Astrocyte of the cerebellum (primary cell): ENCODE data around the gene KLHL6.

Experiments
- DNase-seq: peaks from one replicate; pipeline ENCODE4 v3.0.0-alpha.2; 2011; ENCODE audit warnings: low read depth
- H3K4me3 ChIP-seq: 2 replicates; pipeline ENCODE4 v1.5.1; 2011; ENCODE audit warnings: mild to moderate bottlenecking, low read depth, low read length, moderate library complexity
- in situ Hi-C: cut with HindIII; loops from 2 replicates; pipeline ENCODE4 v1.10.0; 2017; ENCODE audit warnings: low sequenced_read_pairs
- TF ChIP-seq, protein P1 (sequence below): IDR thresholded peaks from 2 replicates; pipeline ENCODE4 v1.5.1; 2012; ENCODE audit warnings: low read length, low read depth, moderate library complexity, mild to moderate bottlenecking; ENCODE audit errors: missing control alignments

Gene KLHL6

DNA sequence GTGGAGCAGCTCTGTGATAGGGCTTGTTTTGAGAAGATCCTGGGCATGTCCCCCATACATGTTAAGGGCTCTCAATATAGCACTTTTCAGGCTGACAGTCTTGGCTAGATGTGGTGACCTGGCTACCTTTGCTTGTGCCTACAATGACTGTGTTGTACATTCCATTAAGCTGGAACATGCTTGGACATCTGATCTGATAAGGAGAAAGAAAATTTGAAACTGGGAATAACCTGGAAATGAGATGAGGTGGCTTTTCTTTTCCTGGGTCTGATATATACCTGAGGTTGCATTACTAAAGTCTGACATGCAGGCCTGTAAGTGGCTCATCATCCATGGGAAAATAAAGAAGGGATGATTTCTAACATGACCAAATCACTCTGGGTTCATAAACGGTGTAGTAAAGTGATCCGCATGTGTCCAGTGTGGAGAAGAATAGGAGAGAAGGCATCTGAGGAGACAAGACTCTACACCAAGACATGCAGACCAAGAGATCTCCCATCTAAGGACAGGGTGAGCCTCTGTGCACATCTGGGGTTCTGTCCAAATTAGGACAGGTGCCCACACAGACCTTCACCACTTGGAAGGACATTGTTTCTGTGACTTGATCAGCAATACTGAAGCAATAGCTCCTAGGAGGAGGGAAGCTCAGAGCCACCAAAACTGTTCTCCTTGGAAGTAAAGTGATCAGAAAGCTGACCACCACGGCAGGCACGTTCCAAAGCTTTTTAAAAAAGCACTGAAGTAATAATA lies 62.0 kb downstream of the KLHL6 start:
- DNase-seq, result no peak
- in situ Hi-C loops, result no loop called here
- H3K4me3 ChIP-seq, result no peak overlapping the region
- TF ChIP-seq, protein P1, sequence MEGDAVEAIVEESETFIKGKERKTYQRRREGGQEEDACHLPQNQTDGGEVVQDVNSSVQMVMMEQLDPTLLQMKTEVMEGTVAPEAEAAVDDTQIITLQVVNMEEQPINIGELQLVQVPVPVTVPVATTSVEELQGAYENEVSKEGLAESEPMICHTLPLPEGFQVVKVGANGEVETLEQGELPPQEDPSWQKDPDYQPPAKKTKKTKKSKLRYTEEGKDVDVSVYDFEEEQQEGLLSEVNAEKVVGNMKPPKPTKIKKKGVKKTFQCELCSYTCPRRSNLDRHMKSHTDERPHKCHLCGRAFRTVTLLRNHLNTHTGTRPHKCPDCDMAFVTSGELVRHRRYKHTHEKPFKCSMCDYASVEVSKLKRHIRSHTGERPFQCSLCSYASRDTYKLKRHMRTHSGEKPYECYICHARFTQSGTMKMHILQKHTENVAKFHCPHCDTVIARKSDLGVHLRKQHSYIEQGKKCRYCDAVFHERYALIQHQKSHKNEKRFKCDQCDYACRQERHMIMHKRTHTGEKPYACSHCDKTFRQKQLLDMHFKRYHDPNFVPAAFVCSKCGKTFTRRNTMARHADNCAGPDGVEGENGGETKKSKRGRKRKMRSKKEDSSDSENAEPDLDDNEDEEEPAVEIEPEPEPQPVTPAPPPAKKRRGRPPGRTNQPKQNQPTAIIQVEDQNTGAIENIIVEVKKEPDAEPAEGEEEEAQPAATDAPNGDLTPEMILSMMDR, result no peak

DNA sequence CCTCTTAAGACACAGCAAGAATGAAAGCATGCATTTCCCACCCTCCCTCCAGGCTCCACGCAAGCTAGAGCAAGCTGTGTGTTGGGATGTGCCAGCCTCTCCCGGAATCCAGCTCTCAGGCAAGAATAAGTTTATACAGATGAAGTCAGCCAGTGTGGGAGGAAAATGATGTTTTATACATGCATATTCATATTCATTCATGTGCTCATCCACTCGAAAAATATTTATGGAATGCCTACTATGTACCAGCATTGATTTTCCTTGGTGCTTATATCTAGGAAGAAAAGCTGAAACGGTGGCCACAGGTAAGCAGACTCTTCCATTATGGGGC lies 62.7 kb downstream of the KLHL6 start:
- in situ Hi-C loops, result no loop called here
- TF ChIP-seq, protein P1, result no peak
- no peak overlapping the region for H3K4me3 ChIP-seq
- no peak for DNase-seq

DNA sequence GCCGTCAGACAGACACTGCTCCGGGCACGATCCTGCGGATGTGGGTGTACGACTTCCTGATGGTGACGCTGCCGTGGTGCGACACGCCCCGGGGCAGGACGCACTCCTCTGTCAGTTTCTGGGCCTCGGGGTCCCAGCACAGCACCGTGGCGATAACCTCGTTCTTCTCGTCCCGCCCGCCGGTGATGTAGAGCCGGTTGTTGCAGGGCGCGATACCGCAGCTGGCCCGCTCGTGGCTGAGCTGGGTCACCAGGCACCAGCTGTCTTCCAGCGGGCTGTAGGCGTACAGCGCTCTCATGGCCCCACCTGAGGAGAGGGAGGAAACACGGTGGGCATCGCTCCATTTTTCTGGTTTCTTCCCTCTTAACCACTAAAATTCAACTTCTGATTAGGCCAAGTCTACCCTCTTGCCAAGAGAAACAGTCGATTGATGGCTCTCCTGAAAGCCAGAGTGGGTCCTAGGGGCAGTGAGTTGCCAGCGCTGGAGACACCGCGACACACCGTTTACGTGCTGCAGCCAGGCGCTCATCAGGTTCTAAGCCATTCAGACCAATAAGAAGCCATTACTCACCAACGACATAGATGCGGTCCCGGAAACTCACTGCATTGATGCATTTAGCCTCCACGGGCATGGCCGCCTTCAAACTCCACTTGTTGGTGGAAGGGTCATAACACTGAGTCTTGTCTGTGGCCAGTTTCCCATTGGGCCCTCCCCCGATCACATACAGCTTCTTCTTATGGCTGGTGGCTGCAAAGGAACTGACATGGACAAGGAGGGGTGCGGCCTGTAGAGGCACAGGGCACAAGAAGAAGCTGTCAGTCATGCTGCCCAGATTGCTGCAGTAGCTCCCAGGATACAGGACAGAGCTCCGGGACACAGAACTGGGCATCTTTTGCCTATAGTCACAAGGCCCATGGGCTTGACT lies 63.3 kb downstream of the KLHL6 start:
- no peak for DNase-seq
- TF ChIP-seq, protein P1, result no peak
- in situ Hi-C loops, result no loop called here
- H3K4me3 ChIP-seq, result no peak overlapping the region

- no peak for DNase-seq
- TF ChIP-seq, protein P1, result no peak
- in situ Hi-C loops, result no loop called here
- no peak overlapping the region for H3K4me3 ChIP-seq
These were observed 64.2 kb downstream of the KLHL6 start for GRCh38 chr3:183491109-183491922.

DNA sequence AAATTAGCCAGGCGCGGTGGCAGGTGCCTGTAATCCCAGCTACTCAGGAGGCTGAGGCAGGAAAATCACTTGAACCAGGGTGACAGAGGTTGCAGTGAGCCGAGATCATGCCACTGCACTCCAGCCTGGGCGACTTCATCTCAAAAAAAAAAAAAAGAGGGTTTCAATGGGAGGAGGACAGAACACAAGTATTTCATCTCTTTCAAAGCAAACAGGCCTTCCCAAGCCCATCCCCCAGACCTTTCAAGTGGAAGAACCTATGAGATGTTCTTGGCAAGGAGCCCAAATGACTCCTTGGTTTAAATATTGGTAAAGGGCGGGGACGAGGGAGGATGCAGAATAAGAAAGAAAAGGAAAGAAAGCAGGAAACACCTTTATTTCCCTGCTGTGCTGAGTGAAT lies 64.9 kb downstream of the KLHL6 start:
- TF ChIP-seq, protein P1, result no peak
- no peak for DNase-seq
- in situ Hi-C loops, result no loop called here

GRCh38 chr3:183490211-183490601 lies 65.3 kb downstream of the KLHL6 start:
- H3K4me3 ChIP-seq, result no peak overlapping the region

More for the DNA sequence above, 64.9 kb downstream of the KLHL6 start:
- H3K4me3 ChIP-seq, result no peak overlapping the region

More at GRCh38 chr3:183490211-183490601, 65.3 kb downstream of the KLHL6 start:
- TF ChIP-seq, protein P1, result no peak
- no peak for DNase-seq
- in situ Hi-C loops, result no loop called here
